ENCODE data around the gene MEIS2.

GRCh38 chr15:36926427-36926825 is 173.9 kb downstream of the MEIS2 start:
- TF ChIP-seq CTCF (IDR thresholded peaks at IDR 0.05) (no peak), POLR2A (IDR thresholded peaks at IDR 0.05) (no peak)

Data from Peyer's patch (tissue), 4 donors.